GM13976 (cell line): ENCODE measurements around the gene HELZ.

Experiments
- DNase-seq: peaks from one replicate; pipeline ENCODE4 v3.0.0; 2012; ENCODE audit warnings: low spot score
- in situ Hi-C: fragments of 300-500 bp; cut with MboI; formaldehyde crosslinking; loops from one replicate; pipeline ENCODE4 v1.12.0; 2022; ENCODE audit warnings: low sequenced_read_pairs, mixed read lengths, inconsistent platforms; ENCODE audit not compliant: unreplicated experiment
- TF ChIP-seq, protein P1 (sequence below): IDR thresholded peaks from 2 replicates; pipeline ENCODE4 v1.5.1; 2012; ENCODE audit warnings: borderline replicate concordance, mild to moderate bottlenecking; ENCODE audit not compliant: insufficient read depth; ENCODE audit errors: extremely low read depth, missing control alignments, control extremely low read depth

Gene HELZ

DNA sequence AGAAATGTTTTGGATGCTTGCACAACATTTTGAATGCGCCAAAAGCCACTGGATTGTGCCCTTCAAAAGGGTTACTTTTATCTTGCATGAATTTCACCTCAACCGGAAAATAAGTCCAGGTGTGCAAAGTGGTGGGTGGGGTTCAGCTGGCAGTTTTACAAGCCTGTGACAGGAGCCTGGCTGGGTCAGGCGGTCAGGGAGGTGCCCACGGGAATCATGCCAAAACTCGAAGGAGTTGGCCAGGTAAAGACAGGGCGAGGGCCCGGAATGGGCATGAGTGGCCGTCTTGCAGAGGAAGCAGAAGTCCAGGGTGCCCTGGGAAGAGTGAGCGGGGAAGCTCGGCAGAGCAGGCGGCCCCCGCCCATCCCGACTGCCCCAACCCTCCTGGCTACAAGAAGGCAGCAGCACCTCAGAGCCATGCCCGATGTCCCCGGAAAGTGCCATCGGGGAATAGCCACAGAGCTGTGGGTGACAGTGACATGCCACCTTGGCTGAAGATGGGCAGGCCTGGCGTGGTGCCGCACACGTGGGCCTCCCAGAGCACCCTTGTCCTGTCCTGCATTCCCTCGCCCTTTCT lies 219.7 kb downstream of the HELZ start:
- no peak for DNase-seq

DNA sequence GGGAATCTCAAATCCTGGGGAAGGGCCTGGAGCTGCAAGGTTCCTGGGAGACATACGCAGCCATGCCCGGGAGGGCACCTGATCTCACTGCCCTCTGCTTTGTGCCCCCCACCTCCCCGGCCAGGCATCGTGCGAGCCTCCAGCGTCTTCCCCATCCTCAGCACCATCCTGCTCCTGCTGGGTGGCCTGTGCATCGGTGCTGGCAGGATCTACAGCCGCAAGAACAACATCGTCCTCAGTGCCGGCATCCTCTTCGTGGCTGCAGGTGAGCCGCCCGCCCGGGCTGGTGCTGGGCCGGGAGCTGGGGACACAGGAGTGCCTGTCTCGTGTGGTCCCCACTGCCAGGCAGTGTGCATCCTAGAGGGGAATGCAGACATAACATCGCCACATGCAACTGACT lies 220.3 kb downstream of the HELZ start:
- in situ Hi-C loops, result no loop called here
- no peak for DNase-seq
- TF ChIP-seq, protein P1, sequence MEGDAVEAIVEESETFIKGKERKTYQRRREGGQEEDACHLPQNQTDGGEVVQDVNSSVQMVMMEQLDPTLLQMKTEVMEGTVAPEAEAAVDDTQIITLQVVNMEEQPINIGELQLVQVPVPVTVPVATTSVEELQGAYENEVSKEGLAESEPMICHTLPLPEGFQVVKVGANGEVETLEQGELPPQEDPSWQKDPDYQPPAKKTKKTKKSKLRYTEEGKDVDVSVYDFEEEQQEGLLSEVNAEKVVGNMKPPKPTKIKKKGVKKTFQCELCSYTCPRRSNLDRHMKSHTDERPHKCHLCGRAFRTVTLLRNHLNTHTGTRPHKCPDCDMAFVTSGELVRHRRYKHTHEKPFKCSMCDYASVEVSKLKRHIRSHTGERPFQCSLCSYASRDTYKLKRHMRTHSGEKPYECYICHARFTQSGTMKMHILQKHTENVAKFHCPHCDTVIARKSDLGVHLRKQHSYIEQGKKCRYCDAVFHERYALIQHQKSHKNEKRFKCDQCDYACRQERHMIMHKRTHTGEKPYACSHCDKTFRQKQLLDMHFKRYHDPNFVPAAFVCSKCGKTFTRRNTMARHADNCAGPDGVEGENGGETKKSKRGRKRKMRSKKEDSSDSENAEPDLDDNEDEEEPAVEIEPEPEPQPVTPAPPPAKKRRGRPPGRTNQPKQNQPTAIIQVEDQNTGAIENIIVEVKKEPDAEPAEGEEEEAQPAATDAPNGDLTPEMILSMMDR, result no peak

More for the DNA sequence above, 219.7 kb downstream of the HELZ start:
- TF ChIP-seq, protein P1, result no peak
- in situ Hi-C loops, result no loop called here

DNA sequence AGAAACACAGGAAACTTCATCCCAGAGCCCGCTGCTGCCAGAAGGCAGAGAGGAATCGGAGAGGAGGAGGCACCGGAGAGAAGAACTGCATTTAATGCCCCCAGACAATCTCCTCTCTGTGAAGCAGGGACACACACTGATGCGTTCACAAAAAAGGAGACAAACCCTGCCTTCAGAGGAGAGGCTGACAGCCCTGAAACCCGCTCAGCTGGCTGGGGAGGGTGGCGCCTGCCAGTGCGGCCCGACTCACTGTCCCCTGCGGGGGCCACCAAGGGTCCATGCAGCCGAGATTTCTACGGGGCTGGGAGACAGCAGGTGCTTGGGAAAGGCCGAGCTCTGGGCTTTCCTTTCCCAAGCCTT lies 222.6 kb downstream of the HELZ start:
- TF ChIP-seq, protein P1, result no peak
- no peak for DNase-seq
- in situ Hi-C loops, result no loop called here

DNA sequence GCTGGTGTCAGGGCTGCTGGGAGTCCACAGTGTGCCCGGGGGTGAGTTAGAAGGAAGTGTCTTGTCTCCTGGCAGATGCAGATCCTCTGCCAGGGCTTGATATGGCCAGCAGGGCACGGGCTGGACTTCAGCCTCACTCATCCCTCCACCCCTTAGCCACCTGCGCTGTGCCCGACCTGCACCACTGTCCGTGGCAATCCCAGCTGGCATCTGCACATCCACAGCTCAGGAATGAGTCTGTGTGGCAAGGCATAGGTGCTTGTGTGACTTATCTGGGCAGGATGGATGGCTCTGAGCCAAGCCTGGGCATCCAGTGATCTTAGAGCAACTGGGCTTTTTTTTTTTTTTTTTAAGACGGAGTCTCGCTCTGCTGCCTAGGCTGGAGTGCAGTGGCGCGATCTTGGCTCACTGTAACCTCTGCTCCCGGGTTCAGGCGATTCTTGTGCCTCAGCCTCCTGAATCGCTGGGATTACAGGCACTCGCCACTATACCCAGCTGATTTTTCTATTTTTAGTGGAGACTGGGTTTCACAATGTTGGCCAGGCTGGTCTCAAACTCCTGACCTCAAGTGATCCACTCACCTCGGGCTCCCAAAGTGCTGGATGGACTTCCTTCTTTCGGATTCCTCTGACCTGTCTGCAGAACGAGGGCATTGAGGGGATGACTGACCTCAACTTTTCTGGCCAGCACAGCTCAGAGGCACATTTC lies 223.1 kb downstream of the HELZ start:
- in situ Hi-C loops, result no loop called here
- TF ChIP-seq, protein P1, result no peak
- no peak for DNase-seq

DNA sequence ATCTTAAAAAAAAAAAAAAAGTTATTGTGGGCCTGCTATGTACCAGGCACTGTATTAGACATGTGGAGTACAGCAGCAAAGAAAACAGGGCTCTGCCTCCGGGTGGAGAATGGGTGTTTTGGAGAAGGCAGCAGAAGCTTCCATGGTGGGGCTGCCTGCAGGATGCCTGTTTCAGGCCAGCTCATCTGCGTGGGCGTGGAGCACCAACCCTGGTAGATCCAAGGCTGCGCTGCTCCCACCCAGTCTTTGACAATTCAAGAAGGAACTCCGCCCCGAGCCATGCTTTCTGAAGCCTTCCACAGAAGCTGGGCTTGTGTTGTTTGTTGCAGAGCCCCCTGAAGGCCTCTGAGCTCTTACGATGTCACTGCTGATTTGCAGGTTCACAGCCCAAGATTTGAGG lies 223.8 kb downstream of the HELZ start:
- TF ChIP-seq, protein P1, result no peak
- DNase-seq, result no peak
- in situ Hi-C loops, result no loop called here
